Transverse colon (tissue), 3 donors: Measurements from ENCODE around the gene THRA.

Experiments
- CTCF ChIP-seq, 5 experiments: fragments of 200-600 bp in 3 of 5; fragments of 450-650 bp in 2 of 5; sonication (generic) in 3 of 5; IDR thresholded peaks; 1 replicate in 2 of 5; 2 replicates in 3 of 5; pipeline ENCODE4 v1.5.1; 2016 to 2017; ENCODE audit warnings: antibody characterized with exemption in 5 of 5, inconsistent platforms in 3 of 5, mild to moderate bottlenecking in 2 of 5, moderate library complexity in 1 of 5
- EP300 ChIP-seq: sonication (generic); formaldehyde crosslinking; IDR thresholded peaks from one replicate; pipeline ENCODE4 v1.6.1; 2017; ENCODE audit warnings: antibody characterized with exemption, low read depth

GRCh38 chr17:40112191-40112711, 49.5 kb downstream of the THRA start:
- TF ChIP-seq CTCF (IDR thresholded peaks at IDR 0.05): no peak
- no peak for TF ChIP-seq EP300
